Occipital lobe (tissue), 2 donors: Measurements from ENCODE around the gene P4HB. TPM values are rescaled to one million over a fixed set of nuclear protein-coding genes. Genes with fewer than 3 reads are reported as not detected.

Source experiments
- DNase-seq: peaks from one replicate; lab custom pipeline; 2025; lab: John Stamatoyannopoulos, UW
- total RNA-seq: library from RNA; depleted of rRNA; stranded (reverse); fragments of >200 nt; gene quantifications from one replicate; pipeline ENCODE4 v1.2.3, GENCODE V29; 2014

P4HB gene
- total RNA-seq, 1 donor from 2014 or later, result 57.4 TPM

DNA sequence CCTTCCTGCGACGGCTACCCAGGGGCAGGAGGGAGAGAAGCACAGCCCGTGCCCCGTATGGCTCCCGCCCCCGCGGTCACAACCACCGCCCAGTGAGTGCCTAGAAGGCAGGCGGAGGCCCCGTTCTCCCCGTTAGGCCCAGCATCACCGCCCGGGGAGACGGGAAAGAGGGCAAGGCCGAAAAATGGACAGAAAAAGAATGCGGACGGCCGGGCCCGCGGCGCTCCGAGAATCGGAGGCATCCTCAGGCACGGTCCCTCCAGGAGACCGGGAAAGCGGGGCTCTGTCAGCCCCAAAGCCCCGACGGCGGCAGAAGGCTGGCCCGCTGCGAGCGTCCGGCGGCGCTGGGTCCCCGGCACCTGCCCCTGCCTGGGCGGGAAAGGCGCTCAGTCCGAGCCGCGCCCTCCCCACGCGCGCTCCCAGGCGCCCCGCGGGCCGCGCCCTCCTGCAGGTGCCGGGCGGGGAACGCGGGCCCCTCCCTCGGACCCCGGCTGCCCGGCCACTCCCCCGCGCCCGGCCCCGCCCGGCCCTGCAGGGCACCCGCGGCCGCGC, 27.7 kb downstream of the P4HB start:
- DNase-seq, result no peak

GRCh38 chr17:81831957-81832607, 28.3 kb downstream of the P4HB start:
- DNase-seq, result no peak

- no peak for DNase-seq
These were observed 28.8 kb downstream of the P4HB start for GRCh38 chr17:81831563-81831956.

GRCh38 chr17:81829858-81830257, 30.5 kb downstream of the P4HB start:
- DNase-seq, result no peak

- DNase-seq, result no peak
These were observed 31.7 kb downstream of the P4HB start for GRCh38 chr17:81828656-81829055.

- no peak for DNase-seq
These were observed 34.4 kb downstream of the P4HB start for GRCh38 chr17:81825841-81826466.

GRCh38 chr17:81824595-81824994, 35.7 kb downstream of the P4HB start:
- DNase-seq, result no peak

DNA sequence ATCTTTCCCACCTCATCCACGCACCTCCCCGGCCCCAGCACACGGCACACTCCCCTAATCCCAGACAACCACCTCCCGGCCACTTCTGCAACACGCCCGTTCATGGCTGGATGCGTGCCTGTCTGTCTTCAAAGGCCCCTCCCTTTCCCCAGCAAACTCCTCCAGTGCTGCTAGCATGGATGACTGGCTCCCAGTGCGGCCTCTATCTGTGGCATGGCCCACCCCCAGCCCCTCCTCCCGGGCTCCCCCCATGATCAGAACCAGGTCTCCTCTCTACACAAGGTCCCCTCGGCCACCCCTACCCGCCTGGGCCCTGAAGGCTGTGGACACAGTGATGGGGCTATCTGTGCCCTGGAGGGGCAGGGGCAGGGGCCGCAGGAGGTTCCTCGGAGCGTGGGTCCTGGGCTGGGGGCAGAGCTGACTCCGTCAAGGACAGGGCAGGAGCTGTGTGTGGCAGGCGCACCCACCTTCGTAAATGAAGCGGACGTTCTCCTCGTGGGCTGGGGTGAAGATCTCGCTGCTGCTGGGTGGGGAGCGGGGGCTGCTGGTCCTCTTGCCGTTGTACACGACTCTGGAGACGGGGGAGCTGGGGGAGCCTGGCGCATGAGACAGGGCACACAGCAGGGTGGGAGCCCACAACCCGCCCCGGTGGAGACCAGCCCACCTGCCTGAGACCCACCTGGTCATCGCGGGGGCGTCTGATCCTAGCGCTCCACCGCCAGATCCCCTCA, 36.4 kb downstream of the P4HB start:
- no peak for DNase-seq

- DNase-seq, result no peak
These were observed 37.1 kb downstream of the P4HB start for GRCh38 chr17:81822996-81823819.

GRCh38 chr17:81822312-81822637, 38.1 kb downstream of the P4HB start:
- DNase-seq, result no peak

DNA sequence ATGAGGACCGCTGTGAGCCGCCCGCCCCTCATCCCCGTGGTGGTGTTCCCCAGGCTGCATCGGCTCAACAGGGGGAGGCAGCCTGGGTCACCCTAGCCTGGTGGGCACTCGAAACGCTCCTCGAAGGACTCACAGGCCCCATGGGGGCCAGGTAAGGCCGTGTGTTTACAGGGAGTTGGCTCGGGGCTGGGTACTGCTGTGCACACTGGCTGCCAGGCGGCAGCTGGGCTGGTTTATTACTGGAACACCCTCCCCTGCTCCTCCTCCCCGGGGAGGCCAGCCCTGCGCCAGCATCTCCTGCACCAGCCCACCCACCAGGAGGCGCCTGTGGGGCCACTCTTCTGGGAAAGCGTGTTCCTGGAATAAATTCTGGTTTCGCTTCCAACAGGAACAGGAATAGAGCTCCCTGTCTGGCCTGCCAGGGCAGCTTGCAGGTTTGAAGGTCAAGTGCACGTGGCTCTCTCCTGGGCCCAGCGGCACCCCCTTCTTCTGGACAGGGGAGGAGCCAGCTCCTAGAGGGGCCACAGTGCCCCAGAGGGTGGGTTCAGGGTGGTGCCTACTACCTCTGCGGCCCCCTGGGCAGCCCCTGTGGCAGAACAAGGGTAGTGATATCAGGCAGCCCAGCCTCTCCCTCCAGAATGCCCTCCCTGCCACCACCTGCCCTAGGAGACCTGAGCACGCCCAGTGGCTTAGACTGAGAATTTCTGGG, 38.6 kb downstream of the P4HB start:
- DNase-seq, result peak; percentile 59

DNA sequence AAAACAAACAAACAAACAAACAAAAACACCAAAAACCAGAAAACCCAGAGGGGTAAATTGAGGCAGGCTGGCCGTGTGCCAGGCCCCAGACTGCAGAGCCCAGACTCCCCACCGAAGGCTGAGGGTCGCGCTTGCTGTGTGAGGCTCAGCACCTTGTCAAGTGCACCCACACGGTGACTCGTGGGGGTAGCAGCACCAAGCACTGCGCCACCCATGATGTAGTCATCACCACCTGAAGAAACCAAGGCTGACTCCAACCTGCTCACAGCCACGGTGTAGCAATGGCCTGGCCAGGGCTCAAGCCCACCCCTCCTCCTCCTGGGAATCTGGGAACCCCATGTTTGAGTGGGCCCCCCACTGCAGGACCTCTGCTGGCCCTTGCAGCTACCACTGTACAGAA, 39.2 kb downstream of the P4HB start:
- no peak for DNase-seq

- DNase-seq, result no peak
These were observed 40.6 kb downstream of the P4HB start for GRCh38 chr17:81819708-81820107.

DNA sequence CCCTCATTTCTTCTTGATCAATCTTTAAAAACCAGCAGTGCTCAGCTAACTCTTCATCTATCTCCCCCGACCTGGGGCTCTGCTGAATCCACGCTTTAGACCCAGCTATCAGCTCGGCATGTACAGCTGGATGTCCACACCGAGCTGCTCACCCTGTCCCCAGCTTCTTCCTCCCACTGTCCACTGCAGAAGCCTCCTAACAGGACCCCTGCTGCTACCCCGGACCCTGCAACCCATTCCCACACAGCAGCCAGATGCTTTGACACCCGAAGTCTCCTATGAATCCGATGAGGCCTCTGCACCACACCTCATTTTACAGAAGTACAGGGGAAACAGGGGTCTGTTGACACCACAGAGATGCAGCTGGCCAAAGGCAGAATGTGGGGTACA, 42.6 kb downstream of the P4HB start:
- DNase-seq, result no peak

DNA sequence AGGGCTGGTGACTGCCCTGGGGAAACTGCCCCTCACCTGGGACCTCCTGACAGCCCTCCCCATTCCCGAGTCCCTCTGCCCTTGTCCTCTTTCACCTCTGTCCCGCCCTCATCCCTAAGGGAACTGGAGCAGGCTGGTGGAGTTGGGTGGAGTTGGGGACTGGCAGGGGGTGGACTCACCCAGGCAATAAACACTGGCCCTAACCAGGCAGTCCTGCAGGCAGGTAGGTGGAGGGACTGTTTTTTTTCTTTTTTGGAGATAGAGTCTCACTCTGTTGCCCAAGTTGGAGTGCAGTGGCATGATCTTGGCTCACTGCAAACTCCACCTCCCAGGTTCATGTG, 44.7 kb downstream of the P4HB start:
- DNase-seq, result no peak

DNA sequence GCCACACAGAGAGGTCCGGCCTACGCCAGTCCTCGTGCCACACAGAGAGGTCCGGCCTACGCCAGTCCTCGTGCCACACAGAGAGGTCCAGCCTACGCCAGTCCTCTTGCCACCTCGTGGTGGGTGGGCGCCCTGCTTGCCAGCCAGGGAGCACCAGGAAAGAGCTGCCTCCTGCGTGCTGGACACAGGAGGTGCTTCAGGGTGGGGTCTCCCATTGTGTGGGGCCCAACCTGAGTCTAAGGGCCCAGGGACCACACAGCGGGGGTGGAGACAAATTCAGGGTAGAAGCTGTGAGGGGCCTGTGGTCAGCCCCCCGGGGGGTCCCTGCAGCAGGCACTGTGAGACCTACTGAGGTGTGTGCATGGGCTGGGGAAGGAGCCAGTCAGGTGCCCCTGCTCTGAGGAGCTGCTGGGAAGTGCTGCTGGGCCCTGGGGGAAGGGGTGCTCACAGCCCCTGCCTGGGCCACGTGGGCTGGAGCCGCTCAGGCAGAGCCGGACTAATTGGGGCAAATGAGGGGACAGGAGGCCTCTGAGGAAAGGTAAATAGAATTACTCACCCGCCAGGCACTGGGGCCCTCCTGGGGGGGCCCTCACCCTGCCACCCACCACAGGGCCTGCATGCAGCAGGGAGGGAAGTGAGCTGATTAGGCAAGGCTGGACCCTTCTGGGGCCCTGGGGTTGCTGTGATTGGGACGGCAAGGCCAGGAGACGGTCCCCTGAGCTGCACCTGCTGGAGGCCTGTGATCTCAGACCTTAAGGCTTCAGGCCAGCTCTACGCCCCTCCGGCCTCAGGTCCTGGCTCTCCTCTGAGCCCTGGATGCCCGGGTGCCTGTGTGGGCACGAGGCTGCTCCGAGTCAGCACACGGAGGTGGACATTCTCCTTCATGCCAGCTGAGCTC, 45.3 kb downstream of the P4HB start:
- DNase-seq, result no peak

DNA sequence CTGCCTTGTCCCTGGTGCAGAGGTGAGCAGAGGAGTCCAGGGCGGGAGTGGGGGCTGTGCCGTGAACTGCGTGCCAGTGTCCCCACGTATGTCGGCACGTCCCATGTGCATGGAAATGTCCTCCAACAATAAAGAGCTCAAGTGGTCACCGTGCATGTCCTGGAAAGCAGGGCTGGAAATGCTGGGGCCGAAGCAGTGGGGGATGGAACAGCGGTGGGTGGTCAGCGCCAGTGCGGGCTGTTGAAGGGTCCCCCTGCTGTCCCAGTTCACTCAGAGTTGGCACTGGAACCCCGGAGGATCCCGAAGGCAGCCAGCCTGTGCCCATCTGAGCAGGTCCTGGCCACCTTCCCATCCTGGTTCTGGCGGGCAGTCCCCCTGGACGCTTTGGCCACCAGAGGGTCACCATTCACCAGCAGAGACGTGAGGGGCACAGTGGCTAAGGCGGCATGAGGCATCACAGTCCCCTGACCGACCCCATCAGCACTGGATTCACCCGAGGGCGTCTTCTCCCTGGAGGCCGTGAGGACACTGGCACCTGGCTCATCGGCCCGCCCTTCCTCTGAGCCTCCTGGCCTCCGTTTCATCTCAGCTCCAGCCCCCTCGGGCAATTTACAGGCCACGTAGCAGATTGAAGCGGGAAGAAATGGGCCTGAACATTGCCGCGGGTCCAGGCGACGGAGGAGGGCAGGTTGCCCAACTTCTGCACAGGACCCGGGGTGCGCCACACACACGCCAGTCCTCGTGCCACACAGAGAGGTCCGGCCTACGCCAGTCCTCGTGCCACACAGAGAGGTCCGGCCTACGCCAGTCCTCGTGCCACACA, 46.3 kb downstream of the P4HB start:
- DNase-seq, result no peak

DNA sequence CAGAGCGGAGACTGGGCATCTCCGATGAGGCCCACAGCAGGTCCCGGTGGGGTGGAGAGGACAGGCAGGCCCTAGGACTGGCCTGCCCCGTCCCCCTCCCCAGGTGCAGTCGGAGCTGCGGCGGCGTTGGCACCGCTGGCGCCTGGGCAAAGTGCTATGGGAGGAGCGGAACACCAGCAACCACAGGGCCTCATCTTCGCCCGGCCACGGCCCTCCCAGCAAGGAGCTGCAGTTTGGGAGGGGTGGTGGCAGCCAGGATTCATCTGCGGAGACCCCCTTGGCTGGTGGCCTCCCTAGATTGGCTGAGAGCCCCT, 47.0 kb downstream of the P4HB start:
- no peak for DNase-seq

- DNase-seq, result no peak
These were observed 47.6 kb downstream of the P4HB start for GRCh38 chr17:81812571-81813370.
